NCI-H510A (cell line): ENCODE results near the gene COL6A5.
"Not testable (repeated sequence)": the region's sequence is repeated elsewhere in the genome, so short reads cannot be mapped to it uniquely, and the experiment has no call there.

ENCODE experiments used
- DNase-seq: peaks from one replicate; lab custom pipeline; 2025; lab: John Stamatoyannopoulos, UW

Gene COL6A5

GRCh38 chr3:130448155-130448554 is 102.7 kb downstream of the COL6A5 start:
- DNase-seq, result not testable (repeated sequence)

- DNase-seq, result no peak
These were observed 111.1 kb downstream of the COL6A5 start for GRCh38 chr3:130456540-130456939.

DNA sequence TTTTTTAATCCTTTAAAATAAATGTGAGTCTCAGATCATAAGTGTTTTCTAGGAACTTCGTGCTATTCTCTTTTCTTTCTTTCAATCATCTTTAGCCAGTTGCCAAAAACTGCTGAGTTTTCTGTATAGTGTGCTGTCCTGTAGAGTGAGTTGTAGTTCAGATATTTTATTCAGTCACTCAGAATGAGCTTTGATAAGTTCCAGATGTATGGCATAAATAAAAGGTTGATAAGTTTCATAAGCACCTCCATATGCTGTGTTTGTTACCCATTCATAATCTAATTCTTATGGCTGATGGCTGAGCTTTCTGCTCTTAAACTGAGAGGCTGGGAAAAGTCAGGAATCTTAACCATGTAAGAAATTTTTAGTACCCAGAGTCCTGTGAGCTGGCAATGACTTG is 112.2 kb downstream of the COL6A5 start:
- DNase-seq, result no peak

DNA sequence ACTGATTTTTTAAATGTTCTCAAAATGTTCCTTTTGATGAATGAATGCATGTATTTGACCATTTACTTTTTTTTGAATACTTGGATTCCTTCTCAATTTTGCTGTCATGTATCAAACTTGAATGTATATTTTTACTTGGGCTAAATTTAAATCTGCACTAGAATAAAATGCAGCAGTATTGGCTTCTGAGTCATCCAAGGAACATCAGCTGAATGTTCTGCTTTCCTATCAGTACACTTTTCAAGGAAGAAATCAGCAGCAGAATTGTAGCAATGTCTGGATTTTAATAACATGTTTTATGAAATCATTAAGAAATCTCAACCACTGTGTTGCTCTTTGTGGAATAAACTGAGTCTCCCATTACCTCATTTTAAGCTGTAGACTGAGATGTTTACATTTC is 114.5 kb downstream of the COL6A5 start:
- no peak for DNase-seq

DNA sequence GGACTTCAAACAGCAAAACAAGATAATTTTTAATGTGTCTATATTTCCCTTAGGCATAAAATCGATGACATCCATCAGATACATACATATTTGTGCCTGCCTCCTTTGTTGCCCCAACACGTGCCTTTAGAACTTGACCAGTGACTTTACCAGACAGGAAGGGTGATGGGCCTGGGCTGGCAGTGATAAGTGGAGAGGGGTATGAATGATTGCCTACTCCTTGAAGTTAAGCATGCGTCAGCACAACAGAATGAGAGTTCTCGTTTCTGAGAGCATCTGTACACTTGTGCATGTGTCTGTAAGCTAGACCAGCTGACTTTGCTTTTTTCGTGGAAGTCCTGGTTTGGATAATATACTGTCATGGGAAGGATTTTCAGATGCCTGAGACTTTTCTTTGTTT is 116.6 kb downstream of the COL6A5 start:
- peak; percentile 5 for DNase-seq

DNA sequence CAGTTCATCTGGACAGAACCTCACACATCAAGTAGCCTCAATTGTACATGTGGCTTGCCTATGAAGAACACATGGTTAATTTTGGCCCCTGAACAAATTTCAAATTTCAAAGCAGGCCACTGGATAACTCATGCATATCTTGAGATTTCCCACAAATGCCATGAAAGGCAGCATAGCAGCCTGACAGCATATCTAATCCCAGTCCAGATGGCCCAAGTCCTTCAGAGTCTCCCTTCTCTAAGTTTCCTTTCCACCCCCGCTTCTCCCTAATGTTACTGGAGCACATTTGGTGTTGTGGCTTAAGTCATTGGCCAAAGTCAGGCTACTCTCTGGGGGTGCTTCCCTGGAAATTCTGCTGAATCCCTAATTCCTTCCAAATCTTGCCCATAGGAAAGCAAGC is 117.7 kb downstream of the COL6A5 start:
- no peak for DNase-seq

- no peak for DNase-seq
These were observed 120.0 kb downstream of the COL6A5 start for GRCh38 chr3:130465521-130465920.

DNA sequence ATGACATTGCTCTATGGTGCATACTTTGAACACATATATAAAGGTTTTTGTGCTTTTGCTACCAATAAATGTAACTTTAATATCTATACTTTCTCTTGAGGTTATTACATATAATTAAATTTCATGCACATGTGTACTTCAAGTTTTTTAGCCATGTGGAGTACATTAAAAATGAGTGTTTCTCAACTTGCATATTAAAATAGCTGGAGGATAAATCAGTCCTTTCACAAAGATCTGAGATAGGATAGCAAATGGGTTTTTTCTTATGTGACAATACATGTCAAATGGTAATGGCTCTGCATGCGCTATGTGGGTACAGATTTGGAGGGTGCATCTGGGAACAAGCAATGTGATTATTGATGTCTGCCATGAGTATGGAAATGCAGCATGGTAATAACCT is 122.8 kb downstream of the COL6A5 start:
- DNase-seq, result no peak

DNA sequence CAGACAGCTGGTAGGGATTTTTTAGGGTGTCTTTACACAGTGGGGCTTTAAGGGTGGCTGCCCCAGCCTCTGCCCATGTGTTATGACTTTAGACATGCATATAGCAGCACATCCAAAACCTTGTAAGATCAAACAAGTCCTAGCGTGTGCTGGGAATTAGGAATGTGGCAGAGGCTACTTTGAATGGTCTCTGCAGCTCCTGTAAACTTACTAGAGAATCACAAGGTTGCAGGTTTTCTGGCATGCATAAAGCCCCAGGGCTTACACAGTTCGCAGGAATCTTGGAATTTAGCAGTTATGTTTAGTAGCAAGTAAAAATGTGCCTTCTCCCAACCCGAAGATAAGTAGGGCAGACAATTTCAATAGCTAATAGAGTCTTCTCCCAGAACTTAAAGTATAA is 124.7 kb downstream of the COL6A5 start:
- no peak for DNase-seq

- DNase-seq, result no peak
These were observed 127.9 kb downstream of the COL6A5 start for GRCh38 chr3:130473416-130473815.

DNA sequence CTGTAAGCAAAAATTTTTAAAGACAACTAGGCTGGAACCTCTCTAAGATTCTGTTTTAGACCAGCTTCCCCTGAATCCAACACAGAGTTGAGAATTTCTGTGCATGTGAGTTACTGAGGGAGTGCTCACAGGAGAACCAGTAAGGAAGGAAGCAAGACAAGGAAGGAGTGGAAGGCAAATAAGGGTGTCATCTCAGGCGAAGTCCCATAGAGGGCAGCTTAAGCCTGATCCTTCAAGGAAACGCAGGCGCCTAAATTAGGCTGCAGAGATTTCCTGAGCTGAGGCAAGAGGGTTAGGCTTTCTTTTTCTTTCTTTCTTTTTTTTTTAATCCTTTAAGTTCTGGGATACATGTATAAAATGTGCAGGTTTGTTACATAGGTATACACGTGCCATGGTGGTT is 135.3 kb downstream of the COL6A5 start:
- DNase-seq, result no peak

DNA sequence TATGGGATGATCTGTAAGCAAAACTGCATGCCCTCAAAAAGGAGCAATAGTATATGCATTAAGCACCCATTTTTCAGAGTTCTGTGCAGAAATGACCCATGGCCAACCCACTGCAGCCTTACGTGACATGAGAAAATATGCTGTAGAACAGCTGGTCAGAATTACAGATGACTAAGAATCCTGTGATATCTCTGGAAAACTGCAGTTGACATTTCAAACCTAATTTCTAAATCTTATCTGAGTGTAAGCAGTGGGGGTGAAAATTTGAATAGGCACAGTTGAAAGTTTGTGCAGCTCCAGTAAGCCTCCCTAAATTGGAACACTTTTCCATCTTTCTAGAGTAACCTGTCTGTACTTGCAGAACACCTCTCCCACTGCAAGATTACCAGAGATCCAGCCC is 142.8 kb downstream of the COL6A5 start:
- no peak for DNase-seq

DNA sequence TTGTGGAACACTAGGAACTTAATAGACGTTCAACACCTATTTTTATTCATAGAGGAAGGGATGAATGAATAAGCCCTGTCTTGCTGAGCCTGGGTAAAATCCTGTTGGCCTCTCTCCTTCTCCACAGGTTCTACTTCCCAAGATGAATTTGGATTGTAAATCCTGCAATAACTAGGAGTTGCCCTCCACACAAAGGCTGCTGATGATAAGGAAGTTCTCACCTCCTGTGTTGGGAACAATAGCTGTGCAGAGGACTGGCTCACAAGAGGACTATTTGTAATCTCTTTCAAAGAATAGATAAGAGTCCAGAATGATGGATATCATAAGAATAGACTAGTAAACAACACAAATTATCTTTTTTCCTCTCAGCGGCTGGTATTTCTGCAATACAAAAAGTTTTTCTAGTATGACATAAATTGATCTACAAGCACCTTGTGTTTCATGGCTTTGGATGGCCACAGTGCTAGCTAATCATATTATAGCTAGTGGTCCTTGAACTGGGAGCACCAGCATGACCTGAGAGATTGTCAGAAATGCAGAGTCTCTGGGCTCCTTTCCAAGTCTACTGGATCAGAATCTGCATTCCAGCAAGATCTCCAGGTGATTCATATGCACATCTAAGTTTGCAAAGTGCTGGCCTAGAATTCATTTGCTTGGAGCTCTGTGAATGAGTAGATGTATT is 143.4 kb downstream of the COL6A5 start:
- no peak for DNase-seq

DNA sequence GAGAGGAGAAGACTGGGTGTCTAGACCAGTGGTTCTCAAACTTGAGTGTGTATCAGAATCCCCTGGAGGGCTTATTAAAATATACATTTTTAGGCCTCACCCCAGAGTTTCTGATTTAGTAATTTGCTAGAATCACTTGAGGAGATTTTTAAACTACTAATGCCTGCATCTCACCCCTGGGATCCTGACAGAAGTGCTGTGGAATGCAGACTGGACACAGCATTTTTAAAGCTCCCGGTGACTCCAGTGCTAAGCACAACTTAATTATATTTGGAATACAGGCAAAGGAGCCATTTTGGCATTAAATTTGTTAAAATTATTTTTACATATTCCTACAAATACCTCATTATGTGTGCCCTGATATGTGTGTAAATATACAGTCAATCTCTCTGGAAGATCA is 144.8 kb downstream of the COL6A5 start:
- no peak for DNase-seq

DNA sequence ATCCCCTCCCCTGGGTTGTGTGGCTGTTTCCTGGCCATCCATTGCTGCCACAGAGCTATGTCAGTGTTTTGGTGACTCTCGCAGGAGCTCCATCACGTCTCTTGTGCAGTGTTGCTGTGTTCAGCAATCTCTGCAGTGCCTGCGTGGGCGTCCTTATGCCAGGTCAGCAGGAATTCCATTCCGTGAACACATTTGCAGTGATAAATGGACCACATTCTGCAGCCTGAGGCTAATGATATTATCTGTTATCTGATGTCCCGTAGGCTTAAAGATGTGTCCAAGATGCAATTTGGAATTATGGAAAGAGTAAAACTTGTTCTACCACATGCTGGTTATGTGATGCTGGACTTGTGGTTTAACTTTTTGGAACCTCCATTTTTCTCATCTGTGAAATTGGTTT is 146.0 kb downstream of the COL6A5 start:
- no peak for DNase-seq

- no peak for DNase-seq
These were observed 159.2 kb downstream of the COL6A5 start for GRCh38 chr3:130504701-130505100.

GRCh38 chr3:130506031-130506430 is 160.6 kb downstream of the COL6A5 start:
- no peak for DNase-seq

- no peak for DNase-seq
These were observed 162.3 kb downstream of the COL6A5 start for GRCh38 chr3:130507746-130508145.

- no peak for DNase-seq
These were observed 163.5 kb downstream of the COL6A5 start for GRCh38 chr3:130509008-130509407.

GRCh38 chr3:130514681-130515080 is 169.2 kb downstream of the COL6A5 start:
- no peak for DNase-seq

GRCh38 chr3:130515755-130516154 is 170.3 kb downstream of the COL6A5 start:
- DNase-seq, result no peak

GRCh38 chr3:130516645-130517512 is 171.4 kb downstream of the COL6A5 start, which contains the start of gene COL6A6:
TSS of gene COL6A6 (plus strand) at chr3:130517177. CDS start at chr3:130560365, 43,188 bp downstream.
- no peak for DNase-seq

GRCh38 chr3:130517602-130518001 is 172.1 kb downstream of the COL6A5 start:
- DNase-seq, result no peak
